Psoas muscle (tissue), 8 donors: ENCODE data around the gene INAVA. TPM values are rescaled to one million over a fixed set of nuclear protein-coding genes. Genes with fewer than 3 reads are reported as not detected.

Experiments used
- ATAC-seq, 4 donors: fragments of 200-7000 bp; cut with Tn5 transposase; one replicate each; pipeline ENCODE4 v1.9.1; 2020; ENCODE audit warnings: moderate library complexity in 3 of 4, mild to moderate bottlenecking in 2 of 4
- DNase-seq, 2 donors: peaks; one replicate each; pipeline ENCODE4 v3.0.0-alpha.2; 2020
- H3K27ac ChIP-seq: fragments of 200-600 bp; one replicate; pipeline ENCODE4 v1.8.0; 2022
- H3K27me3 ChIP-seq, 3 donors: fragments of 200-600 bp in 1 of 3; one replicate each; pipeline versions ENCODE4 v1.6.1 to v1.8.0; 2013 to 2022; ENCODE audit warnings: low read length in 2 of 3, mild to moderate bottlenecking in 2 of 3, moderate library complexity in 1 of 3; ENCODE audit not compliant: insufficient read depth in 3 of 3
- H3K36me3 ChIP-seq, 2 donors: fragments of 200-600 bp in 1 of 2; one replicate each; pipeline versions ENCODE4 v1.6.1 to v1.8.0; 2013 to 2022; ENCODE audit warnings: low read depth in 1 of 2, mild to moderate bottlenecking in 1 of 2, moderate library complexity in 1 of 2; ENCODE audit not compliant: insufficient read depth in 1 of 2
- H3K4me1 ChIP-seq: fragments of 200-600 bp; one replicate; pipeline ENCODE4 v1.8.0; 2022
- H3K4me3 ChIP-seq: fragments of 200-600 bp; one replicate; pipeline ENCODE4 v1.8.0; 2022; ENCODE audit warnings: mild to moderate bottlenecking
- H3K9me3 ChIP-seq: fragments of 200-600 bp; one replicate; pipeline ENCODE4 v1.8.0; 2022
- CTCF ChIP-seq: fragments of 200-600 bp; IDR thresholded peaks from one replicate; pipeline ENCODE4 v1.8.0; 2022; ENCODE audit warnings: antibody characterized with exemption
- WGBS, 3 donors: extraction: QIAGEN DNeasy Blood & Tissue Kit; methylation state at CpG; one replicate each; pipeline versions ENCODE4 v1.1.6 to v1.1.7; 2013; 5-methylcytosine and 5-hydroxymethylcytosine counted together
- intact Hi-C, 2 donors: fragments of 100-400 bp; cut with DNase I; formaldehyde crosslinking; loops; one replicate each; pipeline versions ENCODE4 v1.11.0 to v1.14.2; 2022
- polyA plus RNA-seq, 3 donors: library from polyadenylated mRNA; stranded (reverse); fragments of 200-250 nt; gene quantifications; one replicate each; pipeline ENCODE4 v1.2.3, GENCODE V29; 2013
- total RNA-seq, 4 donors: library from RNA; stranded (reverse); fragmentation: NEBNext Ultra II Directional in 2 of 4; extraction: Animal tissue kit (Norgen Biotek cat#: 25700) in 2 of 4; gene quantifications; one replicate each; pipeline versions ENCODE4 v1.2.1 to v1.2.4, GENCODE V29; 2021 to 2023
- donor health status: healthy with polysubstance abuse.
- donor health status: DM: no; HTN: no; CAD: no; lungs with moderate emphysema.
- donor health status: Bipolar disorder and iron deficiency.
- donor health status: healthy.
- donor health status: DM: yes; HTN: yes; CAD: no.
- donor health status: DM: no; HTN: no; CAD: no.
- donor health status: DM: no; HTN: no; CAD: no.
- donor health status: DM: yes; HTN: yes; CAD: no.

The INAVA gene
- total and polyA plus RNA-seq, 7 donors, result 0.04 TPM; not detected in 6

GRCh38 chr1:200869753-200870391 lies 24.8 kb upstream of the INAVA start:
- H3K36me3 ChIP-seq, result no peaks in the 10 kb centered on the region
- no peak for DNase-seq
- H3K4me1 ChIP-seq, result peaks cover 15% of the 10 kb centered on the region
- peaks cover 0 to 36% (median 25%) of the 10 kb centered on the region in 3 donors for H3K27me3 ChIP-seq
- H3K4me3 ChIP-seq, result no peak overlapping the region
- 87 to 93% (median 92%) methylated on average over 9 of the region's 9 CpGs for WGBS, 3 donors
- ATAC-seq, result no peak
- no peaks in the 10 kb centered on the region for H3K9me3 ChIP-seq
- intact Hi-C loops, result no loop called here
- TF ChIP-seq CTCF, result no peak
- no peak overlapping the region for H3K27ac ChIP-seq

DNA sequence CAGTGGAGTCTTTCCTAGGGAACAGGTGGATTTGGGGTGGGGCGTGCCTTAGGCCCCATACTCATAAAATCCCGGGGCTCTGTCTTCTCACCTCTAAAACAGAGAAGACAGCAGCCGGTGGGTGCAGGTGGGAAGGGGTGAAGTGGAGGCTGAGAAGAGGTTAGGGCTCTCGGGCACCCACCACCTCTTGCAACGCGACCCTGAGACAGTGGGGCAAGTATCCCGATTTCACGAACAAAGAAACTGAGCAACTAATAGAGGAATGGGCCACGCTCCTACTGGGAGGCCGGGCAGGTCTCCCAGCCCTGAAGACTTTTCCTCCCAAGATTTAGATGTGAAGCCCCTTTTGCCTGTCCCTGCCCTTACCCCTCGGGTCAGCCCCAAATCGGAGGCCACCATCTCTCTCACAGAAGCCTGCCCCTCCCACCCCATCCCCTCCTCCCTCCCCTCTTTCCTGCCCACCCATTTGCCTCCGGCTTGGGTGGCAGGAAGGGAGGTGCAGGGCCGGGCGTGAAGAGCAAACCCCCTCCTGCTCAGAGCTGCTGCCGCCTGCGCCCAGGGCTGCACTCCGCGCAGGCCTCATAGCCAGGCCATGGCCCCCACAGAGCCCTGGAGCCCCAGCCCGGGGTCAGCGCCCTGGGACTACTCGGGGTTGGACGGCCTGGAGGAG lies 22.1 kb upstream of the INAVA start, which contains the start of gene GPR25:
TSS of gene GPR25 (plus strand) at position 536 of the 670 bp plus-strand sequence. CDS start at position 593, 57 bp downstream.
- no peaks in the 10 kb centered on the region for H3K9me3 ChIP-seq
- H3K4me1 ChIP-seq, result peaks cover 10% of the 10 kb centered on the region
- H3K4me3 ChIP-seq, result peak within 1 kb of the TSS; percentile 56
- H3K27ac ChIP-seq, result no peak within 1 kb of the TSS
- H3K27me3 ChIP-seq, result peaks cover 0 to 52% (median 25%) of the 10 kb centered on the region in 3 donors
- DNase-seq (no peak), ATAC-seq (peak in 2 of 4 donors; percentile 7 to 16)
- 72 to 78% (median 73%) methylated on average over 20 to 23 of the region's 23 CpGs for WGBS, 3 donors
- H3K36me3 ChIP-seq, result no peaks in the 10 kb centered on the region
- intact Hi-C loops, result no loop called here
- no peak for TF ChIP-seq CTCF

- DNase-seq (no peak), ATAC-seq (peak; percentile 34 to 59 (median 45))
- Histone ChIP-seq H3K36me3 (no peaks in the 10 kb centered on the region), H3K4me1 (peaks cover 10% of the 10 kb centered on the region), H3K27ac (no peak overlapping the region), H3K9me3 (no peaks in the 10 kb centered on the region), H3K4me3 (peak overlapping the region; percentile 56), H3K27me3 (peaks cover 0 to 52% (median 26%) of the 10 kb centered on the region in 3 donors)
- intact Hi-C loops, result no loop called here
- WGBS, 3 donors, result 1 to 14% (median 12%) methylated on average over 28 to 61 of the region's 61 CpGs
- no peak for TF ChIP-seq CTCF
Measured at GRCh38 chr1:200873116-200873670, 21.5 kb upstream of the INAVA start.

DNA sequence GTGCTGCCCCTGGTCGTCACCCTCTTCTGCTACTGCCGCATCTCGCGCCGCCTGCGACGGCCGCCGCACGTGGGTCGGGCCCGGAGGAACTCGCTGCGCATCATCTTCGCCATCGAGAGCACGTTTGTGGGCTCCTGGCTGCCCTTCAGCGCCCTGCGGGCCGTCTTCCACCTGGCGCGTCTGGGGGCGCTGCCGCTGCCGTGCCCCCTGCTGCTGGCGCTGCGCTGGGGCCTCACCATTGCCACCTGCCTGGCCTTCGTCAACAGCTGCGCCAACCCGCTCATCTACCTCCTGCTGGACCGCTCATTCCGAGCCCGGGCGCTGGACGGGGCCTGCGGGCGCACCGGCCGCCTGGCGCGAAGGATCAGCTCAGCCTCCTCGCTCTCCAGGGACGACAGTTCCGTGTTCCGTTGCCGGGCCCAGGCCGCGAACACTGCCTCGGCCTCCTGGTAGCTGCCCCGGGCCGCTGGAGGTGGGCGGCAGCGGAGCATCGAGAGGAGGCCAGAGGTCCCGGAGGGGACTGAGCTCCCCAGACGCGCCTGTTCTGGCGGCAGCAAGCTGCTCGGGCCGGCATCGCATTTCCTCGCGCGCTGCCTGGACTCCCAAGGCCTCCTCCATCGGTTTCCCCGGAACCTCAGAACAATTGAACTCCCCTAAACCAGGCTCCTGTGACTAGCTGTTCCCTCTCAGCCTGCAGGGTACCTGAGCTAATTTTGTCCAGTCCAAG lies 20.9 kb upstream of the INAVA start:
- 12% methylated on average over 52 to 66 of the region's 66 CpGs for WGBS, 3 donors
- no peaks in the 10 kb centered on the region for H3K36me3 ChIP-seq
- intact Hi-C loops, result no loop called here
- H3K4me1 ChIP-seq, result peaks cover 10% of the 10 kb centered on the region
- TF ChIP-seq CTCF, result no peak
- ATAC-seq, result peak; percentile 25 to 43 (median 34)
- DNase-seq, result no peak
- no peak overlapping the region for H3K27ac ChIP-seq
- peaks cover 0 to 52% (median 28%) of the 10 kb centered on the region in 3 donors for H3K27me3 ChIP-seq
- no peaks in the 10 kb centered on the region for H3K9me3 ChIP-seq
- peak overlapping the region; percentile 56 for H3K4me3 ChIP-seq
